ENCODE data around the gene ZDHHC18.

ZDHHC18 gene

GRCh38 chr1:26826261-26827105, at the start of gene ZDHHC18:
ZDHHC18 (plus strand) TSS chr1:26826688; CDS start chr1:26826805, 117 bp downstream.
- peak; percentile 27 to 32 for DNase-seq

DNA sequence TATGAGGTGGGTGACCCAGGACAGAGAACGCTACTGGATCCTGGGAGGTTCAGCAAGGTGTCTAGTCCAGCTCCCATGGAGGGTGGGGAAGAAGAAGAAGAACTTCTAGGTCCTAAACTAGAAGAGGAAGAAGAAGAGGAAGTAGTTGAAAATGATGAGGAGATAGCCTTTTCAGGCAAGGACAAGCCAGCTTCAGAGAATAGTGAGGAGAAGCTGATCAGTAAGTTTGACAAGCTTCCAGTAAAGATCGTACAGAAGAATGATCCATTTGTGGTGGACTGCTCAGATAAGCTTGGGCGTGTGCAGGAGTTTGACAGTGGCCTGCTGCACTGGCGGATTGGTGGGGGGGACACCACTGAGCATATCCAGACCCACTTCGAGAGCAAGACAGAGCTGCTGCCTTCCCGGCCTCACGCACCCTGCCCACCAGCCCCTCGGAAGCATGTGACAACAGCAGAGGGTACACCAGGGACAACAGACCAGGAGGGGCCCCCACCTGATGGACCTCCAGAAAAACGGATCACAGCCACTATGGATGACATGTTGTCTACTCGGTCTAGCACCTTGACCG, 47.3 kb upstream of the ZDHHC18 start:
- DNase-seq, result no peak

- DNase-seq, result no peak
Observed at GRCh38 chr1:26780344-26780957, 46.0 kb upstream of the ZDHHC18 start.

- no peak for DNase-seq
Observed at GRCh38 chr1:26781206-26781825, 45.2 kb upstream of the ZDHHC18 start.

DNA sequence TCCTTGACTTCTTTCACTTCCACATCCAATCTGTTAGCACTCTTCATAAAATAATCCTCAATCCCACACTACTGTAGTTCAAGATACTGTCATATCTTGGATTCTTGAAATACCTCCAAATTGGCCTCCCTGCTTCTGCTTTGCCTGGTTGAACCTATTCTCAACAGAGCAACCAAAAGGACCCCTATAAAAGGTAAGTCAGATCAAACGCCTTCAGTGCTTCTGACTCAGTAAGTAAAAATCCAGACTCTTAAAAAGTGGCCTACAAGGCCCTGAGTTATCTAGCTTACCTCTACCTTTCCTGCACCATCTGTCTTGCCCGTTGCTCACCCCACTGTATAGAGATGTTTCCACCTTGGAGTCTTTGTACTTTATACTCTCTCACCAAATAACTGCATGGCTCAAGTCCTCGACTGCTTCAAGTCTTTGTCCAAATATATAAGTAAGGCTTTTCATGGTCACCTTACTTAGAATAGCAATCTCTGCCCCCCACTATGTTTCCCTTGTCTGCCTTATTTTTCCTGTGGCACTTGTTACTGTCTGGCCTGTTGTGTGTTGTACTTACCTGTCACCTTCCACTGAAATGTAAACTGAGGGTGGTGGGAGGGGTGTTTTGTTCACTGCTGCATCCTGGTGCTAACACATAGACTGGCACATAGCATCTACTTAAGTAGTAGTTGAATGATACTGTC, 43.8 kb upstream of the ZDHHC18 start:
- DNase-seq, result no peak

DNA sequence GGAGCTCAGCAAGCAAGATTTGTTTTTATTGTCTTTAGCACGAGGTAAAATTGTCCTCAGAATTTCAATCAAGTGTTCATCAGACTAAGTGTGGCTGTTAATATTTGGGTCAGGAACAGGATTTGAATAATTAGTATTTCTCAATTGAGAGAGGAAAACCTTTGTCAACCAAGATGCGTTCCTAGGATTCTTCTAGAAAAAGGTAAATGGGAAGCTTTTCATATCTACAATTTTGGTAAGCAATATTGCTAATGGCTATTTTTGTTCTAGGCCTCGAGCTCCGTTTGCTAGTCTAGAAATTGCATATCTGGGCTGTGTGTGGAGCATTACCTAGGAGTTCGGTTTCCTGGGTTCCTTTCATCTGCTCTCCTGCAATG, 42.9 kb upstream of the ZDHHC18 start:
- no peak for DNase-seq

GRCh38 chr1:26784023-26784871, 42.2 kb upstream of the ZDHHC18 start:
- peak; percentile 53 to 70 for DNase-seq

- DNase-seq, result no peak
Observed at GRCh38 chr1:26784886-26785285, 41.6 kb upstream of the ZDHHC18 start.

- DNase-seq, result no peak
Observed at GRCh38 chr1:26785611-26786436, 40.7 kb upstream of the ZDHHC18 start.

- DNase-seq, result peak in 1 of 2 donors; percentile 44
Observed at GRCh38 chr1:26786437-26787380, 39.8 kb upstream of the ZDHHC18 start.

GRCh38 chr1:26787381-26787705, 39.1 kb upstream of the ZDHHC18 start:
- no peak for DNase-seq

DNA sequence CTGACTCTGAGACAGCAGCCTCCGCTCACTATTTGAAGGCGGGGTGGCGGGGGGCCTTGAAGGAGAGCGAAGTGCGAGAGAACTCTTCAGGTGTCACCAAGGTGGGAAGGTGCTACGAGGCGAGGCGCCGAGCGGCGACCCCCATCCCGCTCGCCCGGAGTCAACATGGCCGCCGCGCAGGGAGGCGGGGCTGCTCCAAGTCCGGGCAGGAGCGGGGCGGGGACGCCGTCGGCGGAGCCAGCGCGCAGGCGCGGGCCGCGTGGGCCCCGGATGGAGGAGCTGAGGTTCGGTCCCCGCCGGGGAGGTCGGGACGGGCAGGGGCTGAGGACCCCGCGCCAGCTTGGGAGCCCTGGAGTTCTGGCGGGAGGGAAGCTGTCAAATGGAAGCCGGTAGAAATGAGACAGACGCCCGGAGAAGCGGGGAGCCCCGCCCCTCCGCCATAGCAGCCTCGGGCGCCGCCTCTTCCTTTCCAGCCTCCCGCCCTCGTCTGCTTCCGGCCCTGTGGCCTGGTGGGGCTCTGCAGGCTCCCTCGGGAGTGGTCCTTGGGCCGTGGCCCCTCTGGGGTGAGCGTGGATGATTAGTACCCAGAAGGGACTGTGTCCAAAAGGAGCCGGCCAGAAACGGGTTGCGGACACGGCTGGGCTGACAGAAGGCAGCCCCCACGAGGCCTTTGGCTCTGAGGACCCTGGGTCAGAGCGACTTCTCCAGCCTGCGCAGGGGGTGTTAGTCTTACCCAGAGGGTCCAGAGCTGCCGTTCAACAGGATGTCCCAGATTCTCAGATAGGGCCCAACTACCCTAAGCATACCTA, 38.6 kb upstream of the ZDHHC18 start, which contains the start of gene PIGV:
Gene PIGV, plus strand, starts transcription at position 245 of the 809 bp plus-strand sequence. CDS start 2,866 bp downstream, outside the sequence.
- DNase-seq, result peak; percentile 84 to 88

GRCh38 chr1:26788515-26788785, 38.0 kb upstream of the ZDHHC18 start:
- DNase-seq, result no peak

DNA sequence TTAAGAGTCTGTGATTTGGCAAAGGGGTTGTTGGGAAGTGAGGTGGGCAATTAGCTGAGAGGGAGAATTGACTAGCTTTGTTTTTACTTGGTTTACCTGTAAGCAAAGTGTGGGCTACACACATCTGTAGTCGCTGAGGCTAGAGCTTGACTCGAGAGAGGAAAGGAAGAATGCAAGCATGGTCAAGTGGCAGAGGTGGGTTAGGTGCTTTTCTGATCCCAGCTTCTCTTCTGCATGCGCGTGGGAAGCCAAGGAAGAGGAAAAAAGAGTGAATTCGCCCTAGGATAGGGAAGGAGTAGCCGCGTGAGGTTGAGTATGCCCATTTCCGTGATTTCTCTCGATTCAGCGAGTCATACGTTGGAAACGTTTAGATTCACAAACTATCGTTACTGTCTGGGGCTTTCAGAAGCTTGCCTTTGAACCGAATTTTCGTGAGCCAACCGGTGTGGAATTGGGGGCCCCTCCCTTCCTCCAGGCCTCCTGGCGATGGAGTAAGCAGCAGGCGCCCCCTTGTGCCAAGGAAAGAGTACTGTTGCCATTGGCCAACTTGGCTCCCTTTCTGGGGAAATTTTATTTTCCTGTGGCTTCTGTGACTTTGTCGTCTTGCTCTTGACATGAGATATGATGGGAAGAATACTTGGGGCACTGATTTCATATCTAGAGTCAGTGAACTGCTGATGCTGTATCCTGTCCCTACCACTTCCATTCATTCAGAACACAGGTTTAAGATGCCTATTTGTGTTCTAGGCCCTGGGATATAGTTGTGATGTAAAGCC, 37.5 kb upstream of the ZDHHC18 start:
- peak; percentile 82 to 90 for DNase-seq

DNA sequence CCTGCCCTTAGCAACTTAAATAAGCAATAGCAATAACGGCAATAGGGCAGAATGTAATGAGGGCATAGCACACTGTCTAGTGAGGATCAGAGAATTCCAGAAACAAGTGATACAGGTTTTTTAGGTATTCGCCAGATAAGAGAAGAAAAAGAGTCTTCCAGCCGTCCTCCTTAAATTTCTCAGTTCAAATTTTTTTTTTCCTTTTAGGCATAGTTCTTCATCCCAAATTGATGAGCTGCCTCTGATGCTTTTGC, 36.9 kb upstream of the ZDHHC18 start:
- DNase-seq, result no peak

DNA sequence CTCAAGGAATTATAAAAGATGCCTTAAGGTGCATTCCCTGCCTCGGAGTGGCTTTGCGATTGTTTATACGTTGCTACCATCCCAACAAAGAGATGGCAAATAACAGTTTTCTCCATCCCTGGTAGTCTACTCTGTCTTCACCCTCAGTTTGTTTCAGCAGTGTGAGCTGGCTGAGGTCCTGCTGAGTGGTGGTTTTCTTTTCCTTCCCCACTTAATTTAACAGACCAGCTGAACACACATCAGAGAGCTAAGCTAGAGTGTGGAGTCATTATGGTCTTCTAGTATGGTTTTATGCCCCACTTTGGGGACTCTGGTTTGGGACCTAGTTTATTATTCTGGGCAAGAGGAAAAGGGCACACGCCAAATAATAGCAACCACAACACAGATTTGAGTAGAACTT, 36.6 kb upstream of the ZDHHC18 start:
- no peak for DNase-seq

DNA sequence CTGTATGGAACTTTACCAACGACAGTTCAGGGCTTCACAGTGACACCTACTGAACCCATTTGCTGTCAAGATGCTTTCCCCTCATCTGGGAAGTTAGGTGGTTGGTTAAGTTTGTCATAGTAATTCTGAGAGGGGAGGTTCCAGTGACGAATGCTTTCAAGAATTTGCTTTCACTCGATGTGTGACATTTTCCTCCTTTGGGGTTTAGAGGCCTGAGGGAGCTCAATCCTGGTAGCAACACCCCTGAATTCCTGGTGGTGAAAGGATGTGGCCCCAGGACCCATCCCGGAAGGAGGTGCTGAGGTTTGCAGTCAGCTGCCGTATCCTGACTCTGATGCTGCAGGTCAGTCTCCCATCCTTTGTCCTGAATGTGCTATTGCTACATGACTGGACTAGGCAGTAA, 35.9 kb upstream of the ZDHHC18 start:
- DNase-seq, result no peak

GRCh38 chr1:26791148-26791547, 35.3 kb upstream of the ZDHHC18 start:
- DNase-seq, result no peak

DNA sequence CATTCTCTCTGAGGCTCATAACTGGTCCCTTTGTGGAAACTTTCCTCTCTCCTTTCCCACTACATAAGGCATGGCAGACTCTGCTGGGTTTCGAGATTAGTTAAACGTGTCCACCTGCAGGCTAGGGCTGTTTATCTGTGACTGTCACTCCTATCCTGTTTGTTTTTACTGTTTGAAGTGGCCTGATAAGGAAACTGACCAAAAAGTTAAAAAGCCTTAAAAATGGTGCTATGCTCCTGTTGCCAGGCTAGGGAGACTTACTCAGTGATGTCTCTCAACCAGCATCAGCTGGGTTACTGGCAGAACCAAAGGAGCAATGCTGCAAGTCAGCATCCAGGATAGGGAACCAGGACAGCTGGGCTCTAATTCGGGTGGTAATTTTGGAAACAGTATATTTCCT, 34.9 kb upstream of the ZDHHC18 start:
- DNase-seq, result no peak

Measured in hippocampal formation (tissue), 2 donors.